Erythroblast (primary cell): Measurements from ENCODE around the gene SYTL1.

Experiments
- GATA1 ChIP-seq: IDR thresholded peaks from 2 replicates; pipeline ENCODE4 v1.6.1; 2011; ENCODE audit warnings: low read depth, mild to moderate bottlenecking, control low read depth, low read length, moderate library complexity
- POLR2A ChIP-seq: IDR thresholded peaks from 2 replicates; pipeline ENCODE4 v1.6.1; 2011; ENCODE audit warnings: mild to moderate bottlenecking, low read length

- no peak for TF ChIP-seq POLR2A
- TF ChIP-seq GATA1 = no peak
Observed at GRCh38 chr1:27338751-27339150, 3.1 kb upstream of the SYTL1 start.
